ENCODE results near the gene SERPINB10. TPM values are rescaled to one million over a fixed set of nuclear protein-coding genes. Genes with fewer than 3 reads are reported as not detected.

The SERPINB10 gene
- total RNA-seq, 2 donors from 2014 or later: not detected

DNA sequence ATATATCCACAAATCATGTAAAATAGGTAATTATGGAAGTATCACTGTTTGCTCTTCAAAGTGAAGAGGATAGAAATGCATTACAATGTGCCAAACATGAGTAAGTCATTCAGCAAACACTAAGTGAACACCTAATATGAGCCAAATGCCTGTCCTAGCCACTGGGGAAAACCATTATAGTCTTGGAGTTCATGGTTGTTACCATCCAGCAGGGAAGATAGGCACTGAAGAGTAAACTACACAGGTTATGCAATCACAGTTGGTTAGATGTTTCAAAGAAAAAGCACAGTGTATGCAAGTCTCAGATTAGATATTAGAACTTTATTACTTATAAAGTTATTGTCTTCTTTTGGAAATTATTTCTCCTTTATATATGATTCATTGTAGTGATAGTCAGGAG, 24.1 kb upstream of the SERPINB10 start:
- no peak overlapping the region for H3K27ac ChIP-seq
- no peaks in the 10 kb centered on the region for H3K27me3 ChIP-seq (replicated peaks; ENCODE audit: insufficient read depth)
- ATAC-seq (ENCODE audit: insufficient number of reproducible peaks, low FRiP score, low read depth) (no peak), DNase-seq (ENCODE audit: low spot score) (no peak)
- peaks cover 6 to 7% of the 10 kb centered on the region in 2 donors for H3K4me1 ChIP-seq (ENCODE audit: control insufficient read depth in 1 of 2, low read depth in 2 of 2)
- H3K4me3 ChIP-seq: no peak overlapping the region
- H3K36me3 ChIP-seq: no peaks in the 10 kb centered on the region
- TF ChIP-seq, protein P1, sequence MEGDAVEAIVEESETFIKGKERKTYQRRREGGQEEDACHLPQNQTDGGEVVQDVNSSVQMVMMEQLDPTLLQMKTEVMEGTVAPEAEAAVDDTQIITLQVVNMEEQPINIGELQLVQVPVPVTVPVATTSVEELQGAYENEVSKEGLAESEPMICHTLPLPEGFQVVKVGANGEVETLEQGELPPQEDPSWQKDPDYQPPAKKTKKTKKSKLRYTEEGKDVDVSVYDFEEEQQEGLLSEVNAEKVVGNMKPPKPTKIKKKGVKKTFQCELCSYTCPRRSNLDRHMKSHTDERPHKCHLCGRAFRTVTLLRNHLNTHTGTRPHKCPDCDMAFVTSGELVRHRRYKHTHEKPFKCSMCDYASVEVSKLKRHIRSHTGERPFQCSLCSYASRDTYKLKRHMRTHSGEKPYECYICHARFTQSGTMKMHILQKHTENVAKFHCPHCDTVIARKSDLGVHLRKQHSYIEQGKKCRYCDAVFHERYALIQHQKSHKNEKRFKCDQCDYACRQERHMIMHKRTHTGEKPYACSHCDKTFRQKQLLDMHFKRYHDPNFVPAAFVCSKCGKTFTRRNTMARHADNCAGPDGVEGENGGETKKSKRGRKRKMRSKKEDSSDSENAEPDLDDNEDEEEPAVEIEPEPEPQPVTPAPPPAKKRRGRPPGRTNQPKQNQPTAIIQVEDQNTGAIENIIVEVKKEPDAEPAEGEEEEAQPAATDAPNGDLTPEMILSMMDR (IDR thresholded peaks at IDR 0.05): no peak
- H3K9me3 ChIP-seq: no peaks in the 10 kb centered on the region

DNA sequence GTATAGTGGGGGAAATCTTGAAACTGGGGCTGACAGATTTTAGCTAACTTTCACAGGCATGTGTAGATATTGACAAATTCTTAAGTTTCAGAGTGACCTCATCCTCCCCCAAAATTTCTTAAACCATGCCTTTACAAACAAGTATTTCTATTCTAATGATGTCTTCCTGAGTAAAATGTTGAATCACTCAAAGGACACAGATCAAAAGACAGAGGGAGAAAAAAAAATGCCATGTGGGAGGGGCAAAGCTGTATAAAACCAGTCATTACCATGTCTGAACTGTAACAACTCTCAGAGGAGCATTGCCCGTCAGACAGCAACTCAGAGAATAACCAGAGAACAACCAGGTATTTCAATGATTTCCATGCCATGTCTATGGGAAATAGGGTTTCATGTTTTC, 20.3 kb upstream of the SERPINB10 start, which contains the start of gene SERPINB2:
SERPINB2 (plus strand) TSS at position 282 of the 400 bp plus-strand sequence. CDS start 3,740 bp downstream, outside the sequence.
- H3K4me1 ChIP-seq (ENCODE audit: control insufficient read depth in 1 of 2, low read depth in 2 of 2): peaks cover 6 to 7% of the 10 kb centered on the region in 2 donors
- no peaks in the 10 kb centered on the region for H3K9me3 ChIP-seq
- H3K27me3 ChIP-seq (replicated peaks; ENCODE audit: insufficient read depth): no peaks in the 10 kb centered on the region
- no peaks in the 10 kb centered on the region for H3K36me3 ChIP-seq
- TF ChIP-seq, protein P1 (IDR thresholded peaks at IDR 0.05): no peak
- ATAC-seq (ENCODE audit: insufficient number of reproducible peaks, low FRiP score, low read depth) (no peak), DNase-seq (ENCODE audit: low spot score) (no peak)
- no peak within 1 kb of the TSS for H3K4me3 ChIP-seq
- H3K27ac ChIP-seq: no peak within 1 kb of the TSS

DNA sequence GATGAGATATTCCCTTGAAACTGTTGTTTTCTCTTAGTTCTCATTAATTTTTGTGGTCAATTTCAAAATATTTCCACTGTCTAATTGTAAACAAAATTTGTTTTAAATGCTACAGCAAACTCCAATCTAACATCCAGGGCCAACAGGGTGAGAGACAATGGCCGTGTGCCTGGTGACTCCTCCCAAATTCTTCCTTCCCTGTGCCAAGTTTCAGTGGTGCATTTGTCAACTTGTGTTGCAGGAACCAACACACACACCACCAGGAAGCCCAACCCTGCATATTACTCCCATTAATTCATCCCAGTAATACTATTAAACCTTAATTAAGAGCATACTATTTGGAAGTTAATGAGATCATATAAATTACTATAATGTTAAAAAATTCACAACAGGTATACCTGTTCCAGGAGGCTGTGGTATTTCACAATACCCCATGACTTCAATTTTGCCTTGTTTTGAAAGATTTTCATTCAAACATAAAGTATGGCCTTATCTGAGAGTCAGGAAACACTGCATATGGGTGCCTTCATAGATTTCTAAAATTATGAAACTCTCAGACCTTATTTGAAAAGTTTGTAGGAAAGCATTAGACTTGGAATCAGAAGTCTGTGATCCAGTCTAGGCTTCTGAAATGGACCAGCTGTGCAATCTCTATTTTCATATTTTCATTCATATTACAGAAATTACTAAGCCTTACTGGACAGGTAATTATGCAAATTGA, 19.1 kb upstream of the SERPINB10 start:
- Histone ChIP-seq H3K27me3 (replicated peaks; ENCODE audit: insufficient read depth) (no peaks in the 10 kb centered on the region), H3K4me1 (ENCODE audit: control insufficient read depth in 1 of 2, low read depth in 2 of 2) (no peaks in the 10 kb centered on the region), H3K4me3 (no peak overlapping the region), H3K36me3 (no peaks in the 10 kb centered on the region), H3K9me3 (no peaks in the 10 kb centered on the region), H3K27ac (no peak overlapping the region)
- TF ChIP-seq, protein P1 (IDR thresholded peaks at IDR 0.05): no peak
- DNase-seq (ENCODE audit: low spot score): no peak
- no peak for ATAC-seq (ENCODE audit: insufficient number of reproducible peaks, low FRiP score, low read depth)

DNA sequence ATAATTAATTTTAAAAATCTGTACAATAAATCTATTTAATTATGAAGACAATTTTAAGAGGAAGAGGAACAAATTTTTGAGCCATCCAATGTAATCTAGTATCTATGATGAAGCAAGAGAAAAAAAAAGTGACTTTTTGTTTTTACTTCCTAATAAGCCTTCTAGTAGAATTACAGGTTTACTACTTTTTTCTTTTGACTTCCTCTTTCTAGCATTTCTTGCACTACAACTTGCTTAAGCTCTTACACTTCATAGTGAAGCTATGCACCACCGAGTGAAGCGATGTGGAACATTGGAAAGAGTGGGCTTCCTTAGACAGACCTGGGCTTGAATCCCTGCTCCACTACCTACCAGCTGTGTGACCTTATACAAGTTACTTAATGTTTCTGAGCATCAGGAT, 18.1 kb upstream of the SERPINB10 start:
- DNase-seq (ENCODE audit: low spot score): no peak
- ATAC-seq (ENCODE audit: insufficient number of reproducible peaks, low FRiP score, low read depth): no peak
- TF ChIP-seq, protein P1 (IDR thresholded peaks at IDR 0.05): no peak
- no peaks in the 10 kb centered on the region for H3K36me3 ChIP-seq
- no peak overlapping the region for H3K27ac ChIP-seq
- no peak overlapping the region for H3K4me3 ChIP-seq
- no peaks in the 10 kb centered on the region for H3K9me3 ChIP-seq
- H3K27me3 ChIP-seq (replicated peaks; ENCODE audit: insufficient read depth): no peaks in the 10 kb centered on the region
- no peaks in the 10 kb centered on the region for H3K4me1 ChIP-seq (ENCODE audit: control insufficient read depth in 1 of 2, low read depth in 2 of 2)

DNA sequence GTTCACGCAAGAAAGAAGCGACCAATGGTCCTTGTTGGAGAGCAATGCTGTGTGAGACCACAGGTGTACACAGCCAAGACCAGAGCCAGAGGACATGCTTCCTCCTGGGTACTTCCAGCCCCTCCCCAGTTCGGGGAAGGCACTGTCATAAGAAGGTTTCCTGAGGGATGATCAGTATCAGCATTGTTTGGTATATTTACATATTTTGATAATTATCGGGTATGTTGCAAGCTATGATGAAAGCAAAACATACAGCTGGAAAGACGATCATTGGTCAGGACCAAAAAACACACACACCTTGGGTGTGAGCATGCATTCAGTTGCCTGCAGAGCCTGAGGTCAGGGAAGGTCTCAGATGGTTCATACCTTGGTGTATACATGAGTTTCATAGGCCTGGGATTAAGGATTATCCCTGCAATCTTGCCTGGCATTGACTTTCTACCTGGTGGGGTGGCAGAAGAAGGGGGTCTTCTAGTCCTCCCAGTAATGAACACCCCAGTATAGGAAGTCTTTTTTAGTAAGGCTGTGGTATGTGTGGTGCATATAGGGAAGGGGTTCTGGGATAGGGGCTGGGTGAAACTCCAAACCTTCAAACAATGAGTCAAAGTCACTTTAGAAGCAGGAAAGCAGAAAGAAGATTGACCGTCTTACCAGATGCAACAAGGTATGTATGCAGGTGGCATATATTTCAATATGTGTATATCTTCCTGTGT, 17.4 kb upstream of the SERPINB10 start:
- Histone ChIP-seq H3K27ac (no peak overlapping the region), H3K4me1 (ENCODE audit: control insufficient read depth in 1 of 2, low read depth in 2 of 2) (no peaks in the 10 kb centered on the region), H3K9me3 (no peaks in the 10 kb centered on the region), H3K36me3 (no peaks in the 10 kb centered on the region), H3K27me3 (replicated peaks; ENCODE audit: insufficient read depth) (no peaks in the 10 kb centered on the region), H3K4me3 (no peak overlapping the region)
- TF ChIP-seq, protein P1 (IDR thresholded peaks at IDR 0.05): no peak
- DNase-seq (ENCODE audit: low spot score) (no peak), ATAC-seq (ENCODE audit: insufficient number of reproducible peaks, low FRiP score, low read depth) (no peak)
